ENCODE data around the gene MSI2.

- TF ChIP-seq ZNF384 (IDR thresholded peaks at IDR 0.05; ENCODE audit: low read depth, low read length) (no peak), ZNF24 (IDR thresholded peaks at IDR 0.05) (no peak), ZNF239 (CRISPR knock-in tag; IDR thresholded peaks at IDR 0.05) (no peak), CEBPB (tag; IDR thresholded peaks at IDR 0.05) (no peak), JUNB (CRISPR knock-in tag; conservative IDR thresholded peaks at IDR 0.05) (no peak), NFIC (IDR thresholded peaks at IDR 0.05) (no peak), POLR2AphosphoS5 (IDR thresholded peaks at IDR 0.05; ENCODE audit: control insufficient read depth, insufficient read depth, low read depth, low read length) (no peak), SREBF2 (CRISPR knock-in tag; IDR thresholded peaks at IDR 0.05) (no peak), U2AF1 (optimal IDR thresholded peaks at IDR 0.05; ENCODE audit: low read depth, low read length) (no peak), ZNF121 (CRISPR knock-in tag; conservative IDR thresholded peaks at IDR 0.05) (no peak), CBX5 (IDR thresholded peaks at IDR 0.05; ENCODE audit: borderline replicate concordance, low read depth) (no peak), ZNF785 (CRISPR knock-in tag; IDR thresholded peaks at IDR 0.05) (no peak)
- TF ChIP-seq, protein P1, sequence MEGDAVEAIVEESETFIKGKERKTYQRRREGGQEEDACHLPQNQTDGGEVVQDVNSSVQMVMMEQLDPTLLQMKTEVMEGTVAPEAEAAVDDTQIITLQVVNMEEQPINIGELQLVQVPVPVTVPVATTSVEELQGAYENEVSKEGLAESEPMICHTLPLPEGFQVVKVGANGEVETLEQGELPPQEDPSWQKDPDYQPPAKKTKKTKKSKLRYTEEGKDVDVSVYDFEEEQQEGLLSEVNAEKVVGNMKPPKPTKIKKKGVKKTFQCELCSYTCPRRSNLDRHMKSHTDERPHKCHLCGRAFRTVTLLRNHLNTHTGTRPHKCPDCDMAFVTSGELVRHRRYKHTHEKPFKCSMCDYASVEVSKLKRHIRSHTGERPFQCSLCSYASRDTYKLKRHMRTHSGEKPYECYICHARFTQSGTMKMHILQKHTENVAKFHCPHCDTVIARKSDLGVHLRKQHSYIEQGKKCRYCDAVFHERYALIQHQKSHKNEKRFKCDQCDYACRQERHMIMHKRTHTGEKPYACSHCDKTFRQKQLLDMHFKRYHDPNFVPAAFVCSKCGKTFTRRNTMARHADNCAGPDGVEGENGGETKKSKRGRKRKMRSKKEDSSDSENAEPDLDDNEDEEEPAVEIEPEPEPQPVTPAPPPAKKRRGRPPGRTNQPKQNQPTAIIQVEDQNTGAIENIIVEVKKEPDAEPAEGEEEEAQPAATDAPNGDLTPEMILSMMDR (IDR thresholded peaks at IDR 0.05 in 2 of 3, conservative IDR thresholded peaks at IDR 0.05 in 1 of 3; ENCODE audit: insufficient read depth in 2 of 3, low read depth in 1 of 3, low read length in 3 of 3) = no peak
Observed at GRCh38 chr17:57724729-57725125, 468.4 kb downstream of the MSI2 start.

All from K562 (cell line).